GM12865 (cell line): ENCODE data around the gene ISG20.

Experiments used
- DNase-seq: peaks from one replicate; pipeline ENCODE4 v3.0.0; 2010; ENCODE audit warnings: low read depth
- H3K4me3 ChIP-seq: 2 replicates; pipeline ENCODE4 v1.5.1; 2011; ENCODE audit warnings: mild to moderate bottlenecking, low read depth, low read length, control low read depth
- TF ChIP-seq, protein P1 (sequence below): IDR thresholded peaks from 2 replicates; pipeline ENCODE4 v1.5.1; 2011; ENCODE audit warnings: low read length, control low read depth, low read depth, inconsistent platforms; ENCODE audit not compliant: insufficient read depth; ENCODE audit errors: missing control alignments

Gene ISG20

DNA sequence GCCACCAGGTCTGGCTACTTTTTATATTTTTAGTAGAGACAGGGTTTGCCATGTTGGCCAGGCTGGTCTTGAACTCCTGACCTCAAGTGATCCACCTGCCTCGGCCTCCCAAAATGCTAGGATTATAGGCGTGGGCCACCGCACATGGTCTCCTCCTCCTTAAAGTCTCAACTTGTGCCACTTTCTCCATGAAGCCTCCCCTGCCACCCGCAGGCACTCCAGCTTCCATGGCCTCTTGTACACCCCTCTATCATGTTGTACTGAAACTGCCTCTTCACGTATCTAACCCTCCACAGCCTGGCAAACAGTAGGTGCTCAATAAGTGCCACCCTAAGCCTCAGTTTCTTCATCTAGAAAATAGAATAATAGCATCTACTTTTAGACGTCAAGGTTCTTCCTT lies 39.9 kb downstream of the ISG20 start:
- TF ChIP-seq, protein P1, sequence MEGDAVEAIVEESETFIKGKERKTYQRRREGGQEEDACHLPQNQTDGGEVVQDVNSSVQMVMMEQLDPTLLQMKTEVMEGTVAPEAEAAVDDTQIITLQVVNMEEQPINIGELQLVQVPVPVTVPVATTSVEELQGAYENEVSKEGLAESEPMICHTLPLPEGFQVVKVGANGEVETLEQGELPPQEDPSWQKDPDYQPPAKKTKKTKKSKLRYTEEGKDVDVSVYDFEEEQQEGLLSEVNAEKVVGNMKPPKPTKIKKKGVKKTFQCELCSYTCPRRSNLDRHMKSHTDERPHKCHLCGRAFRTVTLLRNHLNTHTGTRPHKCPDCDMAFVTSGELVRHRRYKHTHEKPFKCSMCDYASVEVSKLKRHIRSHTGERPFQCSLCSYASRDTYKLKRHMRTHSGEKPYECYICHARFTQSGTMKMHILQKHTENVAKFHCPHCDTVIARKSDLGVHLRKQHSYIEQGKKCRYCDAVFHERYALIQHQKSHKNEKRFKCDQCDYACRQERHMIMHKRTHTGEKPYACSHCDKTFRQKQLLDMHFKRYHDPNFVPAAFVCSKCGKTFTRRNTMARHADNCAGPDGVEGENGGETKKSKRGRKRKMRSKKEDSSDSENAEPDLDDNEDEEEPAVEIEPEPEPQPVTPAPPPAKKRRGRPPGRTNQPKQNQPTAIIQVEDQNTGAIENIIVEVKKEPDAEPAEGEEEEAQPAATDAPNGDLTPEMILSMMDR = no peak
- no peak for DNase-seq
- no peak overlapping the region for H3K4me3 ChIP-seq

DNA sequence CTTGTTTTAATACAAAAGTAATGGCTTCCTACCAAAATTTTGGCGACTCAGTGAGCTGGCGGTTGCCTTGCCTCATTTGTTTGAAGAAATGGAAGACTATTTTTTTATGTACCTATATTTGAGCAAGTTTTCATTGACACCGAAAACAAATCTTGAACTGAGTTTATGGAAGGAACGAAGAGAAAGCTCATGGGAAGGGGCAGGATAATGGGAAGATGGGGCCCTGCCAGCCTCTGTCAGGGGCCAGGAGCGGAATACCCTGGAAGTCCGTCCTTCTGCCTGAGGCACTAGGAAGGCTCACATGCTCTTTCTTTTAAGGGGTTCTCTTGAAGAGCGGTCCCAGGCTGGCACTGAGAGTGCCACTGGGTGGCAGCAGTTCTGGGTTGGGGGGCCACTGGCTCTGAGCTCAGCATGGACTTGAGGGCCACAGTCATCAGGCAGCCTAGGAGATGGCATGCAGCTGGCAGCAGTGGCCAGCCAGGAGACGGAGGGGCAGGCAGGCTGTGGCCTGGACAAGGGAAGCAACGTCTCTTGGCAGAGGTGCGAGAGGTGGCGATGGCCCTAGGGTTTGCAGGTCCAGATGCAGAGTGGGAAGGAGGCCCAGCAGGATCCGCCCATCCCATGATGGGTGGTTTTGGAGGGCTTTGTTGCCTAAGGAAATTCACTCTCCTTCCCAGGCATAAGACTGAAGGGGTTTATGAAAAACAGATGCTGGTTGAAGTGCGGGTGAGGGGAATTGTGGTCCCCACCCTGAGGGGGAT lies 41.6 kb downstream of the ISG20 start:
- TF ChIP-seq, protein P1 = no peak
- no peak overlapping the region for H3K4me3 ChIP-seq
- DNase-seq = no peak

DNA sequence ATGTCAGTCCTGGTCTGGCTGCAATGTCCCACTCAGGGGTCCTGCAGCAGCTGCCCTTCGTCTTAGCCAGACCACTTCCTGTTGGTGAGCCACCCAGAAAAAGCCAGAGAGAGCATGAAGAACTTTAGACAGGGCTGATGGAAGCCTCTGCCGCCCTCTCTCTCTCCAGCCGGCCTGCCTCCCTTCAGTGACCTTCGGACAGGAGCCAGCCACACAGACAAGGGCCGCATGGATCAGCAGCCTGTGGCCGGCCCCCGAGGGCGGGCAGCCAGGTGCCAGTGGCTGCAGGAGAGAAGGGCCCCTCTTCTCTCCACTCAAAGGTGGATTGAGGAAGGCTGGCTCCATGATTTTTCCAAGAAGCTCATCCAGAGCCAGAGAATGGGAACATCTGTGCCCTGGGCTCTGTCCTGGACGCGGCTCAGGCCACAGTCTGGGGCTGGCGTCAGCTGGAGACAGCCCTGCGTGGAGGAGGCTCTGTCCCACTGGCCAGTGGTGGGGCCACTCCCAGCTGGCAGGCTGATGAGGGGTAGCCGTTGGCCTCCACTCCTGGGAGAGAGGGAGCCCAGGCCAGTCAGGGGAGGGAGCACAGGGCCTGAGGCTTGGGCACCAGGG lies 42.9 kb downstream of the ISG20 start:
- no peak for DNase-seq
- no peak overlapping the region for H3K4me3 ChIP-seq
- TF ChIP-seq, protein P1 = no peak

DNA sequence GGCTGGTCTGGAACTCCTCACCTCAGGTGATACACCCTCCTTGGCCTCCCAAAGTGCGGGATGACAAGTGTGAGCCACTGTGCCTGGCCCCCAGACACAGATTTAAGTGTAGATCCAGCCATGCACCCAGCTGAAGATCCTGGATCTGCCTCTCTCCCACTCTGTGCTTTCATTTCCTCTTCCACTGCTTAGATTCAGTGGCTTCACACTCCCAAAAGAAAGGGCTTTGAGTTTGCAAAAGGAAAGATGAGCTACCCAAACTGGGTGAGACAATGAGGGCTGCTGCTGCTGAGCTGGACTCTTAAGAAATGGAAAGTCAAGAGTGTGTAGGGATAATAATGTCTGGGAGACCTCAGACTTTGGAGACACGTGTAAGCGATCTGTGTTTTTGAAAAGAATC lies 45.5 kb downstream of the ISG20 start:
- H3K4me3 ChIP-seq = no peak overlapping the region
- TF ChIP-seq, protein P1 = no peak
- no peak for DNase-seq

DNA sequence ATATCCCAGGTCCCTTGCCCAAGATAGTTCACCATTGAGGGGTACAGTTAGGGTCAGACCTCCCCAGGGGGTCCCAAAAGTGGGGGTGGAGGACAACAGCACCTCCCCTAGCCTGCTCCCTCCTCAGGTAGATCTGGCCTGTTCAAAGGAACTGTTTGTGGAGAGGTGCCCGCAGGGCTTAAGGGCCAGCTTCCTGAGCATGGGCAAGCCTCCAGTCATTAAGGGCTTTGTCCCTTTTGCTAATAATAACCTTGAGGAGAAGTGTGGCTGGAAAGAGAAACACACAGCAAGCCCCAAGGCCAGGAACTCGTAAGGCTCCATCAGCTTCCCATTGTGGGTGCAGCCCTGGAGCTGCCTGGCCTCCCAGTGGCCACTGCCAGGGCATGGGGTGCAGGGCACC lies 47.4 kb downstream of the ISG20 start:
- no peak for DNase-seq
- H3K4me3 ChIP-seq = no peak overlapping the region
- TF ChIP-seq, protein P1 = no peak

DNA sequence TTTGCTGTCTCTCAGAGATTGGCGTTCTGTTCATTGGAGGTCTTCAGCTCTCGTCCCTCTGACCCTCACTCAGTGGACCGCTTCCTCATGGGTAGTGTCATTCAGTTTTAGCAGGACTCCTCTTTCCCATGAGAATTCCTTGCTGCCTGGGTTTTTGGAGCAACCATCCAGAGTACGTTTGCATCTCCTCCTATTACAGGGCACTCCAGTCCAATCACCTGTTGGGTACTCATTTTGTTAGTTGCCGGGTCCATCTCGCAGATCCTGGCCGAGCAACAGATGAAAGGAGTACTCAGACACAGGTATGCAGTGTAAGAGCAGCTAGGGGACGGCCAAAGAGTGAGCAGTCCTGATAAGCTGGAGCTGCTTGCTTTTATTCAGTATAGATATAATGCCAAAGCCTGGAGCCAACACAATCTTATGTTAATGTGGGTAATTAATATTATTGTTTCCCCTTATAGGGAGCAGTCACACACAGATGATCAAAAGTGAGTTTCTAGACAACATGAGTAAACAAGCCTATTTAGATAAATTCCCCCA lies 49.6 kb downstream of the ISG20 start:
- DNase-seq = no peak
- H3K4me3 ChIP-seq = no peak overlapping the region
- TF ChIP-seq, protein P1 = no peak
